Neural crest cell (in vitro differentiated cells): ENCODE measurements around the gene SLC11A1. TPM values are rescaled to one million over a fixed set of nuclear protein-coding genes. Genes with fewer than 3 reads are reported as not detected.

Source experiments
- DNase-seq: peaks from one replicate; pipeline ENCODE4 v3.0.0; 2021; ENCODE audit warnings: low read depth, mixed read lengths, low spot score
- H3K27ac Mint-ChIP-seq: one replicate; pipeline ENCODE4 v1.8.0; 2021; ENCODE audit warnings: mild to moderate bottlenecking, mixed read lengths; ENCODE audit not compliant: unreplicated experiment
- H3K27me3 Mint-ChIP-seq: 2 replicates; pipeline ENCODE4 v1.8.0; 2021; ENCODE audit warnings: low read depth, mild to moderate bottlenecking, mixed read lengths
- H3K36me3 Mint-ChIP-seq: 2 replicates; pipeline ENCODE4 v1.8.0; 2021; ENCODE audit warnings: low read depth, mild to moderate bottlenecking, mixed read lengths
- H3K4me1 Mint-ChIP-seq: 2 replicates; pipeline ENCODE4 v1.8.0; 2021; ENCODE audit warnings: mixed read lengths
- H3K4me3 Mint-ChIP-seq: one replicate; pipeline ENCODE4 v1.8.0; 2021; ENCODE audit warnings: mild to moderate bottlenecking, mixed read lengths
- H3K9me3 Mint-ChIP-seq: 2 replicates; pipeline ENCODE4 v1.8.0; 2021; ENCODE audit warnings: mixed read lengths
- CTCF ChIP-seq: fragments of 200-600 bp; sonication (generic); conservative IDR thresholded peaks from 2 replicates; pipeline ENCODE4 v1.5.0; 2021; ENCODE audit warnings: antibody characterized with exemption, mild to moderate bottlenecking
- total RNA-seq: library from RNA; stranded (reverse); gene quantifications from 2 replicates; pipeline ENCODE4 v1.2.1, GENCODE V29; 2021

Gene SLC11A1
- total RNA-seq, 1 donor from 2014 or later, result 0.09 TPM

- Mint-ChIP-seq H3K4me1 (peaks cover 18% of the 10 kb centered on the region), H3K9me3 (no peaks in the 10 kb centered on the region), H3K27me3 (no peaks in the 10 kb centered on the region), H3K36me3 (no peaks in the 10 kb centered on the region), H3K27ac (no peak overlapping the region), H3K4me3 (no peak overlapping the region)
- DNase-seq, result no peak
- TF ChIP-seq CTCF, result no peak
These were observed 21.6 kb upstream of the SLC11A1 start for GRCh38 chr2:218360453-218360852.

- no peaks in the 10 kb centered on the region for H3K27me3 Mint-ChIP-seq
- no peak for TF ChIP-seq CTCF
- H3K4me3 Mint-ChIP-seq, result no peak overlapping the region
- H3K9me3 Mint-ChIP-seq, result no peaks in the 10 kb centered on the region
- peaks cover 7% of the 10 kb centered on the region for H3K4me1 Mint-ChIP-seq
- H3K36me3 Mint-ChIP-seq, result no peaks in the 10 kb centered on the region
- DNase-seq, result no peak
- no peak overlapping the region for H3K27ac Mint-ChIP-seq
These were observed 19.5 kb upstream of the SLC11A1 start for GRCh38 chr2:218362606-218363005.

- TF ChIP-seq CTCF, result no peak
- H3K27ac Mint-ChIP-seq, result no peak overlapping the region
- no peaks in the 10 kb centered on the region for H3K36me3 Mint-ChIP-seq
- peaks cover 7% of the 10 kb centered on the region for H3K4me1 Mint-ChIP-seq
- no peak overlapping the region for H3K4me3 Mint-ChIP-seq
- H3K27me3 Mint-ChIP-seq, result no peaks in the 10 kb centered on the region
- no peak for DNase-seq
- no peaks in the 10 kb centered on the region for H3K9me3 Mint-ChIP-seq
These were observed 18.3 kb upstream of the SLC11A1 start for GRCh38 chr2:218363736-218364135.

- H3K36me3 Mint-ChIP-seq, result no peaks in the 10 kb centered on the region
- peaks cover 7% of the 10 kb centered on the region for H3K4me1 Mint-ChIP-seq
- no peak for TF ChIP-seq CTCF
- DNase-seq, result no peak
- H3K4me3 Mint-ChIP-seq, result no peak overlapping the region
- no peaks in the 10 kb centered on the region for H3K9me3 Mint-ChIP-seq
- H3K27ac Mint-ChIP-seq, result no peak overlapping the region
- no peaks in the 10 kb centered on the region for H3K27me3 Mint-ChIP-seq
These were observed 17.9 kb upstream of the SLC11A1 start for GRCh38 chr2:218364196-218364595.

- Mint-ChIP-seq H3K27ac (peak overlapping the region; percentile 57), H3K4me3 (peak overlapping the region; percentile 70), H3K27me3 (no peaks in the 10 kb centered on the region), H3K4me1 (no peaks in the 10 kb centered on the region), H3K36me3 (no peaks in the 10 kb centered on the region), H3K9me3 (no peaks in the 10 kb centered on the region)
- no peak for TF ChIP-seq CTCF
- no peak for DNase-seq
These were observed 15.3 kb upstream of the SLC11A1 start for GRCh38 chr2:218366621-218367414.
